ENCODE data around the gene LGALS9.
"Not testable (repeated sequence)": the region's sequence is repeated elsewhere in the genome, so short reads cannot be mapped to it uniquely, and the experiment has no call there.

Gene LGALS9

GRCh38 chr17:27655525-27656111, 24.6 kb downstream of the LGALS9 start:
- DNase-seq, result not testable (repeated sequence)

- DNase-seq, result not testable (repeated sequence)
Measured at GRCh38 chr17:27656620-27657019, 25.6 kb downstream of the LGALS9 start.

DNA sequence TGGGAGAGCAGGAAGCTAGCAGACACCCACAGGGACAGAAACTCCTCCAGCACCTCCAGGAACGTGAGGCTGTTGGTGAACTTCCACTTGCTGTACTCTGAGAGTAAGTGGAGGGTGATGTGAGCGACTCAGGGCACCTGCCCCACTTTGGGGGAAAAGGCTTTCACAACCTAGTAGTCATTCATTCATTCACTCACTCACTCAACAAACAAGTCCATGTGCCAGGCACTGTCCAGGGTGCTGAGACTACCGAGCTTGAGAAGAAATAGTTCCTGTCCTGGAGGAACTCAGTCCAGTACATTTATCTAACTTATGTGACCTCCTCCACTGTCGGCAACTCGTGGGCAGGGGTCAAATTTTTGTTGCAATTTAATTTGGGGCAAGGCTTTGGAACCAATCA, 26.6 kb downstream of the LGALS9 start:
- no peak for DNase-seq

DNA sequence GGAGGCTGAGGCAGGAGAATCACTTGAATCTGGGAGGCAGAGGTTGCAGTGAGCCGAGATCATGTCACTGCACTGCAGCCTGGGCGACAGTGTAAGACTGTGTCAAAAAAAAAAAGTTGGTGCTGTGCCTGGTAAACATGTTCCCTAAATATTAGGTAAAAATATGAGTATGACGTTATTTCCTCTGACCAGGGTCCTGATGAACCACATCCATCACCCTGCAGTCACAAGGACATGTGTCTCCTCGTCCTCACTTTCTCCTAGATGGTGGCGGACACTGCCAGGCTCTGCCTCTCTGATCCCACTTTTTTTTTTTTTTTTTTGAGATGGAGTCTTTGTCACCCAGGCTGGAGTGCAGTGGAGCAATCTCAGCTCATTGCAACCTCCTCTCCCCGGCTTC, 28.7 kb downstream of the LGALS9 start:
- DNase-seq, result no peak

DNA sequence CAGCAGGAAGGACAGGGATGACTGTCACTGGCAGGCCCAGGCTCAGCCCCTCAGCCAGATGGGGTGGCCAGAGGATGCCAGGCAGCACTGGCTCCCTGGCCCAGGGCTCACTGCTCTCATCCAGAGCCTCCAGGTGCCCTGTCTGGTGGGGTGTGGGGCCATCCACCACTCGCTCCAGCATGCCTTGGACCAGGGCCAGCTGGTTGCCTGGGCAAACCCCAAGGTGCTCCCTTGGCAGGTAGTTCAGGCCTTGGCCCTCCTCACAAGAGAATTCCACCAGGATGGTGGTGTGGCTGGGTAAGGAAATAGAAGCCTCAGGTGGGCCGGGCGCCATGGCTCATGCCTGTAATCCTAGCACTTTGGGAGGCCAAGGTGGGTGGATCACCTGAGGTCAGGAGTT, 29.4 kb downstream of the LGALS9 start:
- no peak for DNase-seq

DNA sequence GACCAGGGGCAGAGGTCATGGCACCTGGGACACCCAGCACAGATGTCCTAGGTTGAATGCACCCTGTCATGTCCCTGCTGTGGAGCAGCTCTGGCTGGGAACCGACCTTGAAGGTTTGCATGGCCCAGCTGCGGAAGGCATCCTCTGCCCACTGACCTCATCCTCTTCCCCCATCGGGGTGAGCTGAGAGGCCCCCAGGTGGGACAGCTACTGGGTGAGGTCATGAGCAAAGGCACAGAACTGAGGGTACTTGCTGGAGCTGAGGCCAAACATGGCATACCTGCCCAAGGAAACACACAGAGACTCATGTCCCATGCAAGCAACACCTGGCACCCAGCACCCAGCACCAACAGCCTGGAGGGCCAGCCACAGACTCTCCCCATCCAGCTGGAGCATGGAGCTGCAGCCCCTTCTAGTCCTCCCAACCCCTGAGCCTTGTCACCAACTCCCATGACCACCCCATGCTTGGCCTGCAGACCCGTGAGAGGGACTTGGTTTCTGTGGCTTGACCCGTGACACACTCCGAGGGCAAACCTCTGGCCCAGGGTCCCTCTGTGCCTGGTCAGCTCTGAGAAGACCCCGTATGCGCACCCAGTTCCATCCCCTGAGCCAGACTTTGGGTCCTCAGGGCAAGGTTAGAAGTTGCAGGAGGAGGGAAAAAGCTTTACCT, 33.1 kb downstream of the LGALS9 start:
- DNase-seq, result no peak

DNA sequence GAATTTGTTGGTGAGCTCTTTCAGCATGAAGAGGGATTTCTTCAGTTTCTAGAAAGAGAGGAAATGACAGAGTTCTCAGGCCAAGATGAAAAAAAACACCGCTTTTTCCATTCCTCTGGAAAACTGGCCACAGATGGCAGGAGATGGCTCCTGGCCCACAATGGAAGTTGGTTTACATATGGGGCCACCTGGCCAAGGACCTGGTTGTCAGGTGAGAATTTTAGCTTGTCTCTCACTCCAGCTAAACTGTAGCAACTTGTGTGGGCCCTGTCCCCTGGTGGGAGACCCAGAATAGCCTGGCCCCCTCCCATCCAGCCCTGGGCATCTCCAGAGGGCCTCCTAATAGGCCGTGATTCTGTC, 33.6 kb downstream of the LGALS9 start:
- DNase-seq, result no peak

DNA sequence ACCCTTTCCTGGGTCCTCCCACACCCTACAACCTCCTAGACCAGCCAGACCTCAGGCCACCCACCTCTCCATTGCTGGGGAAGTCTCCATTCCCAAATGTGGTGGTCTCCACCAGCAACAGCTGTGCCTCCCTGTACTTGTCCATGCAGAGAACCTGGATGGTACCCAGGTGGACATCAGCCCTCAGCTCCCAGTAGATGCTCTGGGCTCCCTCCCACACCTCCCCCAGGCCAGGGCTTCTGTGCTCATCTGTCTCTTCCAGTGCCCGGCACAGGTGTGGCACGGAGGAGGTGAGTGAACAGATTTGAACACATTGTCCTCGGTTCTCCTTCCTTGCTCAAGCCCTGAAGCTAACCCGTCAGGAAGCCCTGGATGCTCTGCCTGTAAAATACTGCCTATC, 34.6 kb downstream of the LGALS9 start:
- no peak for DNase-seq

- DNase-seq, result not testable (repeated sequence)
Measured at GRCh38 chr17:27666270-27666669, 35.3 kb downstream of the LGALS9 start.

DNA sequence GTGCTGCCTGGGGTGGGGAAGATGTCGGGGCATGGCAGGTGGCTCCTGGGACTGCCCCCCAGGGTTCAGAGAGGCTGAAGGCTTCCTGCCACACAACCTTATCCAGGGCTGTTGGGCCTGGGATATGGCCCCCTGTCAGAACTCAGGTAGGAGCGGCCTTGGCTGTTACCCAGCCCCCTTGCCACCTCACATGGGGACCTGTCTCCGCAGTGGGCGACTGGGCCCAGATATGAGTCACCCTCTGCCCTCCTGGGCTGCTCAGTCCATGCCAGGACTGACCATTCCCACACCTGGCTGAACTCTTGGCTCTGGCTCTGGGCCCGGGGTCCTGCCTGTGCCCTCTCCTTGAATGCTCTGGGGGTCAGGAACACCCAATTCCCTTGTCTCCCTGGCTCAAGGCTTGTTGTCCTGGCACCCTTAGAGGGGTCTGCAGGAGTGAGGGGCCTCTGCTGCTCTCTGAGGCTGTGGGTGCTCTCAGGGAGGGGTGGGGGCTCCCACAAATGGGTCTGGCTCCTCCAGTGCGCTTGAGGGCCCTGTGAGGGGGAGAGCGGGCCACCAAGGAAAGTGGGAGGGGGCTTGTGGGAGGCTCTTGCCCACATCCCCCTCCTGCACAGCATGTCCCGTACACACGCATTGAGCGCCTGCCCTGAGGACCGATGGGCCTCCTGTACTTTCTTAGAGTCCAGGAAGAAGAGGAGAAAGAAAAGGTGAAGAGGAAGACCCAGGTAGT, 36.0 kb downstream of the LGALS9 start:
- no peak for DNase-seq

DNA sequence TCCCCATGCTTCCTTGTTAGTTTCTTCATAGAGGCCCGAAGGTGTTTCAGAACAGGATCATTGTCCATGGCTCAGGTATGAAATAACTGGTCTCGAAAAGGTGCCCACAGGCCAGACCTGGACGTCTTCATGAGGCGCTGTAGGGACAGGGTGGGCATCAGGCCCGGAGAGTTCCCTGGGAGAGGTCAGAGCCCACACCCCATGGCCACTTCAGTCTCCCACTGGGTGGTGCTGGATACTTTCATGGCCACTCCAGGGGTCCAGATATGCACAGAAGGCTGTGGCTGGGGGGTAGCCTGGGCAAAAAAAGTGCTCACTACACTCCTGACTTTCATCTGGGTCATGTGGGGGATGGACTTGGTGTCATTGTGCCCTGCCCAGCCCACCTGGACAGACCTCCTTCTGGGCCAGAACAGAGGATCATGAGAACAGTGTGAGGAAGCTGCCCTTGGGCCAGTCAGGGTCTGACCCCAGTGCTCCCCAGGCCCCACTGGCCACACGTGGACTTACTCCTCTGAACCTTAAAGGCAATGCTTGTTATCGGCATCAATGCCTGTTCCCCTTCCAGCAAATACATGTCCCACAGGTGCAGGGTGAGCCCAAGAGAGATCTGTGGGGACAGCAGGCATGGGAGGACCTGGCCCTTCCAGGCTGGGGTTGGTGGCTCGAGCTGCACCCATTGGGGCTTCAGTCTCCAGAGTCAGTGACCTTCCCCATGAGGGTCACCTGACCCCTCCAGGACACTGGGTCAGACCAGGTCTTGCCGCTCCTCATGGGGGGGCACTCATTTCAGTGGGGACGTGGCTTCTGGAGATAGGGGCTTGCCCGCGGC, 36.9 kb downstream of the LGALS9 start:
- DNase-seq, result no peak

- DNase-seq, result no peak
Measured at GRCh38 chr17:27668488-27668823, 37.5 kb downstream of the LGALS9 start.

DNA sequence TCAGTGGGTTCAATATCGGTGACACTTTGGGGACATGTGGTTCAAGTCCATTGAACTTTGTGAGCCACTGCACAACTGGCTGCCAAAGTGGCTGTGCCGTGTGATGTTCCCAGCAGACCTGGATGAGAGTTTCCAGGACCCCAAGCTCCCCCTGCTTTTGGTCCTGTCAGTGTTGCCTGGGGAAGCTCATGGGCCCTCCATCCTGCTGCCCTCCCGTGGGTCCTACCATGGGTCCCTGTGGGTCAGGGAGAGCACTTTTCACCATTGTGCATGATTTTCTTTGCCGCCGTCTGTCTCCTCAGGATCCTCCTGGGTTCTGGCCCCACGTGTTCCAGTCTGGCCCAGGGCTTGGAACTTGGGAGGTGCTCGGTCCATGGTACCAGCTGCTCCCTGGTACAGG, 38.1 kb downstream of the LGALS9 start:
- no peak for DNase-seq

DNA sequence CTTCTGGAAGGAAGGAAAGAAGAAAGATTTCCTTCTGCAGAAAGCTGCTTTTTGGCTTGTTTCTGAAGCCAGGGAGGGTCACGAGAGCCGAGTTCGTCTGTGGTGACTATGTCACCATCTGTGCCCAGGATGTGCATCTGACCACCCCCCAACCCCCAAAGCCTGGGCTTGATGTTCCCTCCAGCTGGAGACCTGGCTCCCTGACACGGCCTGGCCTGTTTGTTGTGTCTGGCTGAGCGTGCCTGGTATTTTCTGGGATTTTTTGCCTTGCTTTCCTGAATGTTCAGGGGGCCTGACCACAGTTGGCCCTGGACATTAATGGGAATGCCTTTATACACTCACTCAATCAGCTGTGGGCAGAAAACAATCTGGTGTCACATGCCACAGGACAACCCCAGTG, 38.9 kb downstream of the LGALS9 start:
- no peak for DNase-seq

DNA sequence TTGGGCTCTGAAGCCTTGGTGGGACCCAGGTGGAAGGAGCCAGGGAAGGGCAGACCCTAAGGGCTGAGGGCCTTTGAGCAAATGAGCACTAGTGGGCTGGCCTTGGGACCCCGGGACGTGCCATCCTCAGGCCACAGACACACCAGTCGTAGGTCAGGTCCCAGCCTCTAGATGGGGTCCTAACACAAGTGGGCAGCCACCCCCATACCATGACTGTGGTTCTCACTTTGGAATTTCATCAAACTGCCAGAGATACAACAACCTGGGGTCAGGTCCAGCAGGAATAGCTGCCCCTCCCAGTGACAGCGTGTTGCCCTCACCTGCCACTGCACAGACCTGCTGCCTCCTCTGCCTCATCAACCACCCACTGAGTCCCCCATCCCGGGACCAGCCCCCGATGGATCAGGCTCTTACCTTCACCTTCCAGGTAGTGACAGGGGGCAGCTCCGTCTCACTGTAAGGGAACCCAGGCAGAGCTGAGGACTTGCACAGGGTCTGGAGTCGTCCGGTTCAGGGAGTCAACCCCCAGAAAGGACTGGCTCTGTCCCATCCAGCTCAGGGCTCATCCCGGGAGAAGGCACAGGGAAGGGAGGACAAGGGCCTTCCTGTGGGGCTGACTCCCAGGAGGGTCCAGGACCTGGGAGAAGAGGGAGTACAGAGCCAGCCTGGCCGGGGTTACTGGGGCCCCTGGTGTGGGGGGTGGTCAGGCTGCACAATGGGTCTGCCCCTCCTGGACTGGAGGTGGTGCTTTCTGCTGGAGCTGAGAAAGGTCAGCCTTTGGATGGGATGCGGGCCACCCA, 40.0 kb downstream of the LGALS9 start:
- DNase-seq, result no peak

DNA sequence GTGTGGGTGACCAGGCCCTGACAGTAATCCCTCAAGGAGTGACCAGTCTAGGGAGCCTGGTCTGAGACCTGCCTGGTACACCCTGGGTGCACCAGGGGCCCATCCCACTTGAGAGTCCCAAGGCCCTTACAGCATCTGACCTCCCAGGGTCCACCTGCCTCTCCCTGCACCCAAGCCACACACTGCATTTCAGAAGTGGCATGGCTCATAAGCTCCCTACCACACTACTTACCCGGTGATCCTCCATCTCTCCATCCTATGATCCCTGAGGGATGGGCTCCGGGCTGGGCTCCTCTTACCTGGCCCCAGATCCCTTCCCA, 40.6 kb downstream of the LGALS9 start:
- DNase-seq, result no peak

- DNase-seq, result not testable (repeated sequence)
Measured at GRCh38 chr17:27671977-27672480, 41.0 kb downstream of the LGALS9 start.

DNA sequence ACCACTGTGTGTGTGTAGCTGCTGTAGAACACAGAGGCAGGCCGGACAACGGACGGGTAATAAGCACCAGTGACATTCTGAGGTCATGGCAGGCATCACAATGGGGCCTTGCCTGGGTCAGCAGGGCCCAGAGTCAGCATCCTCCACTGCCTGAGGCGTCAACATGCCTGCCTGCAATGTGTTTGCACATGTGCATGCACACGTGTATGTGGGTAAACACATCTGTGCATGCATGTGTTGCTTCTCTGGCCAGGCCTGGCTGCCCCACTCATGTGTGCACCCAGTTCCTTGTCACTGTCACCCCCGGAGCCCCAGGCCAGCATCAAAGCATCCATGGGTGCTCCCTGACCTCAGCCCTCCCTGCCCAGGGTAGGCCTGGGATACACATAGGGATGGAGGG, 43.3 kb downstream of the LGALS9 start:
- no peak for DNase-seq

DNA sequence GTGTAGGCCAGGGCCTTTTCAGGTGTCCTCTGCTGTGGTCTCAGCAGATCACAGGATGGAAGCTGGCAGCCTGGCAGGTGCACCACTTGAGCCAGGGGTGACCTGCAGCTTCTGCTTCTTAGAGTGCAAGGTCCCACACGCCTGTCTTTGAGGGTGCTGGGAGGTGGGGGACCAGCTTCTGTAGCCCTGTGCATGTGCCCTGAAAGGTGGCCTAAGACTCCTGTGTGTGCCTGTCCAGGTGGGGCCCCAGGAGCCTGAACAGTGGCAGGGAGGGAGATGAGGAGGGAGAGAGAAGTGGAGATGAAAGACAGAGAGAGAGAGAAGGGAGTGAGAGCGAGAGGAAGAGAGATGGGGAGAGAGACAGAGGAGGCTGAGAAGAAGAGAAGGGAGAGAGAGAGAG, 46.2 kb downstream of the LGALS9 start:
- no peak for DNase-seq

DNA sequence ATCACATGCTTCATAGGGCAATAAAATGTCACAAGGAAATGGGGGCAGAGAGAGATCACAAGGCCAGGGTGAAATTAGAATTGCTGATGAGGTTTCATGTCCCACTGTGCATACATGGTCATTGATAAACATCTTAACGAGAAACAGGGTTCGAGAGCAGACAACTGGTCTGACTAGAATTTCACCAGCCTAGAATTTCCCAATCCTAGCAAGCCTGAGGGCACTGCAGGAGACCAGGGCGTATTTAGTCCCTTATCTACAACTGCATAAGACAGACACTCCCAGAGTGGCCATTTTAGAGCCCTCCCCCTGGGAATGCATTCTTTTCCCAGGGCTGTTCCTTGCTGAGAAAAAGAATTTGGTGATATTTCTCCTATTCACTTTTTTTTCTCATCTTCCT, 55.3 kb downstream of the LGALS9 start:
- not testable (repeated sequence) for DNase-seq

- no peak for DNase-seq
Measured at GRCh38 chr17:27690882-27691281, 59.9 kb downstream of the LGALS9 start.

- not testable (repeated sequence) for DNase-seq
Measured at GRCh38 chr17:27695254-27695814, 64.3 kb downstream of the LGALS9 start.

All from activated CD4-positive, alpha-beta T cell treated with anti-CD3 and anti-CD28 coated beads, Interleukin-2, amount 50 U/mL, for 4 hours (primary cell).